Fibroblast of villous mesenchyme (primary cell): ENCODE results near the gene PPP2R2C. TPM values are rescaled to one million over a fixed set of nuclear protein-coding genes. Genes with fewer than 3 reads are reported as not detected.

ENCODE experiments used
- DNase-seq: peaks from one replicate; pipeline ENCODE4 v3.0.0-alpha.2; 2010; ENCODE audit warnings: low read depth
- H3K4me3 ChIP-seq: 2 replicates; pipeline ENCODE4 v1.5.1; 2011; ENCODE audit warnings: low read depth, mild to moderate bottlenecking, low read length
- total RNA-seq: library from RNA; depleted of rRNA; stranded (reverse); fragments of >200 nt; gene quantifications from 2 replicates; pipeline ENCODE4 v1.2.3, GENCODE V29; 2012
- TF ChIP-seq, protein P1 (sequence below): IDR thresholded peaks from 2 replicates; pipeline ENCODE4 v1.5.1; 2012; ENCODE audit warnings: low read depth, mild to moderate bottlenecking, low read length; ENCODE audit not compliant: insufficient read depth

Gene PPP2R2C
- total RNA-seq, 1 donor, result not detected

DNA sequence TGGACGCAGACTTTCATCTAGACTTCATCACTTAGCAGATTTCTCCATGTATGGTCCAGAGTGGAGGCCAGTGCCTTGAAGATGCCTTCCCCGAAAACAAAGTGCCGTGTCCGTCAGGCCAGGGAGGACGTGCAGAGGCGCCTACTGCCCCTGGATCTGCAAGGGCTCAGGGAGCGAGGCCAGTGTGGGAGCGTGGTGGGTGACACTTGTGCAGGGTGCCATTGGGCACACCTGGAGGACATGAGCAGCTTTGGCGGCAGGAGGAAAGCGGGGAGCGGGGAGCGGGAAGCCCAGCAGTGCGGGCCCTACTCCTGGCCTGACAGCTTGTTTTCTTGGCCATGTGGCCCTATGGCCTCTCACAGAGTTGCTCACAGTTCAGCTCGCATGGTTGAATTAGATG is 176.9 kb downstream of the PPP2R2C start:
- no peak for DNase-seq
- no peak overlapping the region for H3K4me3 ChIP-seq
- TF ChIP-seq, protein P1, sequence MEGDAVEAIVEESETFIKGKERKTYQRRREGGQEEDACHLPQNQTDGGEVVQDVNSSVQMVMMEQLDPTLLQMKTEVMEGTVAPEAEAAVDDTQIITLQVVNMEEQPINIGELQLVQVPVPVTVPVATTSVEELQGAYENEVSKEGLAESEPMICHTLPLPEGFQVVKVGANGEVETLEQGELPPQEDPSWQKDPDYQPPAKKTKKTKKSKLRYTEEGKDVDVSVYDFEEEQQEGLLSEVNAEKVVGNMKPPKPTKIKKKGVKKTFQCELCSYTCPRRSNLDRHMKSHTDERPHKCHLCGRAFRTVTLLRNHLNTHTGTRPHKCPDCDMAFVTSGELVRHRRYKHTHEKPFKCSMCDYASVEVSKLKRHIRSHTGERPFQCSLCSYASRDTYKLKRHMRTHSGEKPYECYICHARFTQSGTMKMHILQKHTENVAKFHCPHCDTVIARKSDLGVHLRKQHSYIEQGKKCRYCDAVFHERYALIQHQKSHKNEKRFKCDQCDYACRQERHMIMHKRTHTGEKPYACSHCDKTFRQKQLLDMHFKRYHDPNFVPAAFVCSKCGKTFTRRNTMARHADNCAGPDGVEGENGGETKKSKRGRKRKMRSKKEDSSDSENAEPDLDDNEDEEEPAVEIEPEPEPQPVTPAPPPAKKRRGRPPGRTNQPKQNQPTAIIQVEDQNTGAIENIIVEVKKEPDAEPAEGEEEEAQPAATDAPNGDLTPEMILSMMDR, result no peak

DNA sequence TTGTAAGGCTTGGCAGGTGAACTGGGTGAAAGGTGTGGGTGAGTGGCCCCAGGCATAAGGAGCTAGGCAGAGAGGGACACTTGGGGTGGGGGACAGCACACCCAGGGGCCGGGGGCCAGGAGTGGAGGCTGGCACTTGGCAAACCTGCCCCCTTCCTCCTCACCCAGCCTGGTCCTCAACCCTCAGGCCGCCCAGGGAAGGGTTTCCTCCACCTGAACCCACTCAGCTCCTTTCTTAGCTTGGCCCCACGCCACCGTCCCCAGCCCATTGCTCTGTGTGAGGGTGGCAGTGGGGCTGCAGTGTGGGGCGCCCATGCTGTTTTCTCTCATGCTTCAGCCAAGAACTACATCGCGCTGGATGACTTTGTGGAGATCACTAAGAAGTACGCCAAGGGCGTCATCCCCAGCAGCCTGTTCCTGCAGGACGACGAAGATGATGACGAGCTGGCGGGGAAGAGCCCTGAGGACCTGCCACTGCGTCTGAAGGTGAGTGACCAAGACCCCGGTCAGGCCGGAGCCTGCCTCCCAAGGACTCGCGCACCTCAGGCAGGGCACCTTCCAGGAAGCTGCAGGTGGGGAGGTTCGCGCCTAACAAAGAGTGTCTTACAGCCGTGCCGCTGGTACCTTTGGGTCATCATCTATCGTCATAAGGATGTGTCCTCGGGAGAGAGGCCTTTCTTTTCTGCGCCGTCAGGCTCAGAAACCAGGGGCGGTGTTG is 177.6 kb downstream of the PPP2R2C start:
- DNase-seq, result no peak
- no peak overlapping the region for H3K4me3 ChIP-seq
- TF ChIP-seq, protein P1, result no peak

DNA sequence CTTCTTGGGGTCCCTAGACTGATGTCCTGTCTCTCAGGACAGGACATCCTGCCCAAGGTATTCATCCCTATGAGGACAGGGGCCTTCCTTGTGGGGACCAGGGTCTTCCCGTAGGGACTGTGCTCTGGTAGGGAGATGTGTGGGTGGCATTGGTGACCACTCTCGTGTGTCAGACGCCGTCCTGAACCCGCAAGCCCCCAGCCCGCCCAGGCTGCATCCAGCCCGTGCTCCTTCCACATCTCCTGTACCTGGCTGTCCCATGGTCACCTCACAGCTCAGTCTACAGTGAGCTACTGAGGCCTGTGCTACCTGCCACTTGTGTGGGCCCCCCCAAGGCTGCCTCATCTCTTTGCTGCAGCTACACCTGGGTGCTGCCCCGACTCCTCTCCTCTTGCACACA is 178.8 kb downstream of the PPP2R2C start:
- no peak overlapping the region for H3K4me3 ChIP-seq
- TF ChIP-seq, protein P1, result no peak
- DNase-seq, result no peak

DNA sequence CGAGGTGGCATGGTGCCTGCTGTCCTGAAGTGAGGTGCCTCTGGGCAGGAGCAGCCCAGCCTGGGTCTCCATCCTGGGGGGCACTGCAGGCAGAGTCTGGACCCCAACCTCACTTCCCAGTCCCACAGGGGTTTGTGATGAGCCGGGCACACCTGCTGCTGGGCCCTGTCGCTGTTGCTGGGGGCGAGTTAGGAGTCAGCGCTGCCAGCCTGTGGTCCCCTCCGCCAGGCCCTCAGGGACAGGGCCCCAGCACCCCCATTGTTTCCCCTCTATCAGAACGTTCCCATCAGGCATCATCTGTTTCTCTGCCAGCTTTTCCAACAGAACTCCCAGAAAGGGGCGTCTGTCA is 179.3 kb downstream of the PPP2R2C start:
- DNase-seq, result no peak
- H3K4me3 ChIP-seq, result no peak overlapping the region
- TF ChIP-seq, protein P1, result no peak

DNA sequence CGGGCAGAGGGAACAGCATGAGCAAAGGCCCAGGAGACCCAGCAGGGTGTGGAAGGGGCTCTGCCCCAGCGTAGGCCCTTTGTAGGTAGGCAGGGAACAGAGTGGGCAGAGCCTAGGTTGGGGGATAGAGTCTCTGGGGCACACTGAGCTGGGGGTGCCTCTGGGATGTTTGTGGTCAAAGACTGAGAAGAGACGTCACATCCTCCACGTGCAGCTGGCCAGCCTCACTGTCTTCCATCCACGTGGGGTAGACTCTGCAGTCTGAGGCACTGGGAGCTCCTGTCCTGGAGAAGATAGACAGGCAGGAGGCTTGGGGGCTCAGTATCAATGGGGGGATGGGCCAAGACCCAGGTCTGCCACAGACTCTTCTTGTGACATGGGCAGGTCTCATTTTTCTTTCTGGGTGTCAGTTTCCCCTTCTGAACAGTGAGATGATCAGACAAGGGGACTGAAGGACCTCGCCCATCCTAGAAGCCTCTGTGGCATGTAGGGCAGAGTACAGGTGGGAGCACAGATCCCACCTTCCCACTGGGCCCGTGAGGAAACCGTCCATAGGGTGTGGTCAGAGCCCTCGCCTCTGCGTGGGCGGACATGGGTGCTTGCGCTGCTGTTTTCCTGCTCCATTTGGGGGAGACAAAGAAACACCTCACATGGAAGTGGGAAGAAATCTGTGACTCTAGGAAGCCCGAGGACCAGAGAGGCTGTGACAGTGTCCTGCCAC is 179.9 kb downstream of the PPP2R2C start:
- no peak for DNase-seq
- TF ChIP-seq, protein P1, result no peak
- no peak overlapping the region for H3K4me3 ChIP-seq

DNA sequence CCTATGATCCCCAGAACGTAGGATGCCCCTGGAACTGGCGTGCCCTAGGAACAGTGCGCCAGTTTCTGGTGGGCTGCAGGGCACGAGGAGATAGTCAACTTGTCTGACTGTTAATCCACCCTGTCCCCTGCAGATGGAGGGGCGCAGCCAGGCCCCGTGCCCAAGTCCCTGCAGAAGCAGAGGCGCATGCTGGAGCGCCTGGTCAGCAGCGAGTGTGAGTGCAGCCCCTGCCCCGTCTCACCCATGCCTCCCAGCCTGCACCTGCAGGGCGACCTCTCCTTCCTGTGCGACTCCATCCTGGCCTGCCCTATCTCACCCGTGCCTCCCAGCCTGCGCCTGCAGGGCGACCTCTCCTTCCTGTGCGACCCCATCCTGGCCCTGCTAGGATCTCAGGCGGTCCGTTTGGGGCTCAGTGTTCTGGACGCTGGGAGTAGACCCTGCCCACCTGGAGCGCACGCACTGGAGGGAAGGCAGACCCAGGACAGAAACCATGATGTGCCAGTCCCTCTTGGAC is 180.6 kb downstream of the PPP2R2C start:
- DNase-seq, result no peak
- TF ChIP-seq, protein P1, result no peak
- H3K4me3 ChIP-seq, result no peak overlapping the region
